OCI-LY1 (cell line): ENCODE measurements around the gene SUFU.

ENCODE experiments used
- CTCF ChIP-seq: fragments of 200-600 bp; sonication (generic), shearing (Covaris generic); IDR thresholded peaks from 2 replicates; pipeline ENCODE4 v1.5.1; 2017; ENCODE audit warnings: mild to moderate bottlenecking, antibody characterized with exemption, low read length, moderate library complexity, mixed read lengths
- EZH2 ChIP-seq: fragments of 200-600 bp; sonication (generic), shearing (Covaris generic); IDR thresholded peaks from 2 replicates; pipeline ENCODE4 v1.8.0; 2017; ENCODE audit warnings: borderline replicate concordance, mixed run types, mild to moderate bottlenecking, antibody characterized with exemption, low read length, moderate library complexity, mixed read lengths

- TF ChIP-seq CTCF (no peak), EZH2 (no peak)
Observed at GRCh38 chr10:102559764-102560163, 56.0 kb downstream of the SUFU start.
